Measurements from ENCODE around the gene SOD1. TPM values are rescaled to one million over a fixed set of nuclear protein-coding genes. Genes with fewer than 3 reads are reported as not detected.

SOD1 gene
- polyA plus RNA-seq, 3 donors, result 243 to 277 (median 248) TPM

GRCh38 chr21:31716106-31716505 lies 56.6 kb downstream of the SOD1 start:
- DNase-seq, result no peak

Other genes with a start within 250 kb of the SOD1 start
- 10 to 100 TPM; 37.1 to 41.7 (median 40.7) TPM for gene SCAF4, start 72.4 kb downstream of the SOD1 start, polyA plus RNA-seq (ENCODE audit: insufficient read length in 3 of 3)
- 10 to 100 TPM; 15.9 to 19.3 (median 18.5) TPM for gene HUNK, start 213.3 kb downstream of the SOD1 start, polyA plus RNA-seq (ENCODE audit: insufficient read length in 3 of 3)